Stimulated activated CD4-positive, alpha-beta T cell treated with anti-CD3 and anti-CD28 coated beads, TNF-alpha, amount 100 ng/mL, for 1 hour (primary cell): ENCODE results near the gene NKTR.

Experiments
- DNase-seq, 3 donors: peaks; one replicate each; pipeline ENCODE4 v3.0.0-alpha.2; 2020; ENCODE audit warnings: low read depth in 3 of 3, low spot score in 1 of 3

Gene NKTR

GRCh38 chr3:42680806-42681205 is 80.3 kb downstream of the NKTR start:
- DNase-seq = no peak

GRCh38 chr3:42681361-42682038 is 81.0 kb downstream of the NKTR start:
- DNase-seq = no peak

- no peak for DNase-seq
Observed at GRCh38 chr3:42682301-42683070, 82.0 kb downstream of the NKTR start.

- peak in 1 of 3 donors; percentile 14 for DNase-seq
Observed at GRCh38 chr3:42683875-42684598, 83.6 kb downstream of the NKTR start.

- DNase-seq = no peak
Observed at GRCh38 chr3:42684632-42685362, 84.3 kb downstream of the NKTR start.

- DNase-seq = no peak
Observed at GRCh38 chr3:42685363-42685881, 84.9 kb downstream of the NKTR start, which contains the start of gene KLHL40. KLHL40 (plus strand) TSS chr3:42685537; CDS start chr3:42685619, 82 bp downstream.

GRCh38 chr3:42685891-42686820 is 85.7 kb downstream of the NKTR start:
- no peak for DNase-seq

- no peak for DNase-seq
Observed at GRCh38 chr3:42686832-42687650, 86.6 kb downstream of the NKTR start.

- no peak for DNase-seq
Observed at GRCh38 chr3:42688016-42688415, 87.5 kb downstream of the NKTR start.

GRCh38 chr3:42688487-42689420 is 88.3 kb downstream of the NKTR start:
- DNase-seq = no peak

GRCh38 chr3:42689421-42690014 is 89.0 kb downstream of the NKTR start:
- no peak for DNase-seq

- DNase-seq = no peak
Observed at GRCh38 chr3:42690191-42690590, 89.7 kb downstream of the NKTR start.

- DNase-seq = no peak
Observed at GRCh38 chr3:42690766-42691680, 90.5 kb downstream of the NKTR start.

GRCh38 chr3:42691816-42692666 is 91.6 kb downstream of the NKTR start:
- no peak for DNase-seq

- DNase-seq = no peak
Observed at GRCh38 chr3:42692667-42693529, 92.4 kb downstream of the NKTR start.
